GM23338 (cell line): ENCODE measurements around the gene KLHL12. TPM values are rescaled to one million over a fixed set of nuclear protein-coding genes. Genes with fewer than 3 reads are reported as not detected.

Experiments
- ATAC-seq: fragments of 200-7000 bp; cut with Tn5 transposase; 3 replicates; pipeline ENCODE4 v1.9.1; 2020
- DNase-seq: peaks from one replicate; pipeline ENCODE4 v3.0.0-alpha.2; 2015; ENCODE audit warnings: low spot score
- H2AFZ ChIP-seq: fragments of 200-600 bp; sonication (generic); 2 replicates; pipeline ENCODE4 v1.8.0; 2016; ENCODE audit warnings: antibody characterized with exemption, mild to moderate bottlenecking, moderate library complexity
- H3F3A ChIP-seq: fragments of 200-600 bp; sonication (generic); replicated peaks from 2 replicates; pipeline ENCODE4 v1.8.0; 2017; ENCODE audit warnings: antibody characterized with exemption, mixed run types, low read depth
- H3K27ac ChIP-seq: fragments of 200-600 bp; sonication (generic); 2 replicates; pipeline ENCODE4 v1.6.1; 2016; ENCODE audit warnings: low read depth
- H3K27me3 ChIP-seq: fragments of 200-600 bp; sonication (generic); 2 replicates; pipeline ENCODE4 v1.8.0; 2016; ENCODE audit warnings: mild to moderate bottlenecking, mixed run types, moderate library complexity; ENCODE audit not compliant: insufficient read depth
- H3K36me3 ChIP-seq: fragments of 200-600 bp; sonication (generic); 2 replicates; pipeline ENCODE4 v1.8.0; 2016; ENCODE audit warnings: mild to moderate bottlenecking; ENCODE audit not compliant: insufficient read depth
- H3K4me1 ChIP-seq: fragments of 200-600 bp; sonication (generic); 2 replicates; pipeline ENCODE4 v1.8.0; 2016; ENCODE audit warnings: mild to moderate bottlenecking, moderate library complexity; ENCODE audit not compliant: insufficient read depth
- H3K4me2 ChIP-seq: fragments of 200-600 bp; sonication (generic); 2 replicates; pipeline ENCODE4 v1.7.1; 2017; ENCODE audit warnings: mixed run types
- H3K4me3 ChIP-seq: fragments of 200-600 bp; sonication (generic); 2 replicates; pipeline ENCODE4 v1.6.1; 2016; ENCODE audit warnings: mixed run types
- H3K79me2 ChIP-seq: fragments of 200-600 bp; sonication (generic); replicated peaks from 2 replicates; pipeline ENCODE4 v1.8.0; 2017; ENCODE audit warnings: mild to moderate bottlenecking; ENCODE audit not compliant: insufficient read depth
- H3K9me2 ChIP-seq: fragments of 200-600 bp; sonication (generic); 2 replicates; pipeline ENCODE4 v1.8.0; 2017; ENCODE audit not compliant: insufficient read depth
- H4K20me1 ChIP-seq: fragments of 200-600 bp; sonication (generic); replicated peaks from 2 replicates; pipeline ENCODE4 v1.8.0; 2017; ENCODE audit warnings: mild to moderate bottlenecking; ENCODE audit not compliant: insufficient read depth
- H3K27ac Mint-ChIP-seq: 2 replicates; pipeline ENCODE4 v1.8.0; 2020; ENCODE audit warnings: inconsistent platforms, mild to moderate bottlenecking, moderate library complexity, mixed read lengths
- H3K27me3 Mint-ChIP-seq: 3 replicates; pipeline ENCODE4 v1.8.0; 2022; ENCODE audit warnings: low read depth, mild to moderate bottlenecking, moderate library complexity, mixed read lengths, inconsistent platforms; ENCODE audit not compliant: insufficient read depth, poor library complexity
- H3K36me3 Mint-ChIP-seq: 3 replicates; pipeline ENCODE4 v1.8.0; 2021; ENCODE audit warnings: low read depth, mild to moderate bottlenecking, inconsistent platforms, moderate library complexity, mixed read lengths
- H3K4me1 Mint-ChIP-seq: 3 replicates; pipeline ENCODE4 v1.8.0; 2020; ENCODE audit warnings: mild to moderate bottlenecking, inconsistent platforms, mixed read lengths
- H3K4me3 Mint-ChIP-seq: 3 replicates; pipeline ENCODE4 v1.8.0; 2021; ENCODE audit warnings: moderate library complexity, mild to moderate bottlenecking, inconsistent platforms, mixed read lengths
- H3K9me3 Mint-ChIP-seq: 3 replicates; pipeline ENCODE4 v1.8.0; 2020; ENCODE audit warnings: moderate library complexity, mild to moderate bottlenecking, inconsistent platforms, mixed read lengths
- CREB1 ChIP-seq: fragments of 250-450 bp; sonication (Bioruptor Pico); IDR thresholded peaks from 2 replicates; pipeline ENCODE4 v1.5.0; 2020; ENCODE audit warnings: low read depth, mild to moderate bottlenecking, moderate library complexity
- CTCF ChIP-seq, 2 experiments: fragments of 200-600 bp in 1 of 2; sonication (generic) in 1 of 2; conservative IDR thresholded peaks; 2 replicates each; pipeline versions ENCODE4 v1.5.1 to v1.6.1; 2016 to 2017; ENCODE audit warnings: antibody characterized with exemption in 2 of 2, low read depth in 2 of 2, mild to moderate bottlenecking in 2 of 2, moderate library complexity in 1 of 2
- ETS1 ChIP-seq: IDR thresholded peaks from 2 replicates; pipeline ENCODE4 v1.6.1; 2016; ENCODE audit warnings: antibody characterized with exemption
- EZH2 ChIP-seq: fragments of 200-600 bp; sonication (generic); IDR thresholded peaks from one replicate; pipeline ENCODE4 v1.8.0; 2017; ENCODE audit warnings: antibody characterized with exemption, mild to moderate bottlenecking, low read depth; ENCODE audit not compliant: unreplicated experiment
- EZH2phosphoT487 ChIP-seq: fragments of 200-600 bp; sonication (generic); IDR thresholded peaks from one replicate; pipeline ENCODE4 v1.8.1; 2018; ENCODE audit warnings: antibody characterized with exemption; ENCODE audit not compliant: unreplicated experiment
- JUNB ChIP-seq: IDR thresholded peaks from one replicate; pipeline ENCODE4 v1.6.1; 2016; ENCODE audit warnings: antibody characterized with exemption; ENCODE audit not compliant: unreplicated experiment
- NANOG ChIP-seq: IDR thresholded peaks from 2 replicates; pipeline ENCODE4 v1.6.1; 2016; ENCODE audit warnings: antibody characterized with exemption, borderline replicate concordance
- POLR2AphosphoS5 ChIP-seq: IDR thresholded peaks from 2 replicates; pipeline ENCODE4 v1.6.1; 2016; ENCODE audit warnings: antibody characterized with exemption, low read depth
- REST ChIP-seq: IDR thresholded peaks from one replicate; pipeline ENCODE4 v1.6.1; 2018; ENCODE audit warnings: antibody characterized with exemption; ENCODE audit not compliant: unreplicated experiment
- STAT1 ChIP-seq: IDR thresholded peaks from one replicate; pipeline ENCODE4 v1.6.1; 2016; ENCODE audit warnings: antibody characterized with exemption; ENCODE audit not compliant: unreplicated experiment
- ZNF114 ChIP-seq: fragments of 250-450 bp; sonication (Bioruptor Pico); IDR thresholded peaks from 2 replicates; pipeline ENCODE4 v1.5.0; 2020; ENCODE audit warnings: mild to moderate bottlenecking, moderate library complexity
- ZNF331 ChIP-seq: fragments of 250-450 bp; sonication (Bioruptor Pico); IDR thresholded peaks from 2 replicates; pipeline ENCODE4 v1.5.0; 2020; ENCODE audit warnings: low read depth, mild to moderate bottlenecking, moderate library complexity
- ZNF462 ChIP-seq: fragments of 250-450 bp; sonication (Bioruptor Pico); IDR thresholded peaks from 2 replicates; pipeline ENCODE4 v1.5.0; 2020; ENCODE audit warnings: mild to moderate bottlenecking, moderate library complexity
- polyA plus RNA-seq: library from polyadenylated mRNA; unstranded; fragments of >200 nt; fragmentation: Nextera tagmentation; extraction: Ambion mirVana; gene quantifications from 2 replicates; pipeline ENCODE4 v1.2.1, GENCODE V29; 2016
- total RNA-seq: library from RNA; depleted of rRNA; stranded (reverse); fragments of >200 nt; shearing (Covaris generic); gene quantifications from 2 replicates; pipeline ENCODE4 v1.2.3, GENCODE V29; 2014

The KLHL12 gene
- total and polyA plus RNA-seq, 2 experiments from 2014 or later: 14.6 to 27.5 TPM

- H2AFZ ChIP-seq: no peak overlapping the region
- peak; percentile 64 for DNase-seq
These were observed 82.1 kb downstream of the KLHL12 start for GRCh38 chr1:202844935-202845334.

More at GRCh38 chr1:202844935-202845334, 82.1 kb downstream of the KLHL12 start:
- H3K4me3 Mint-ChIP-seq: no peak overlapping the region
- 0 out of 2 replicates have a peak overlapping the region, but pooled peaks have one; percentile 15 for H3K4me2 ChIP-seq
- H3K27me3 ChIP-seq: no peaks in the 10 kb centered on the region
- H3F3A ChIP-seq: 0 out of 2 replicates have a peak, but pooled peaks cover 4% of the 10 kb centered on the region
- peaks cover 9% of the 10 kb centered on the region for H3K27me3 Mint-ChIP-seq
- H3K4me1 Mint-ChIP-seq: peaks cover 8% of the 10 kb centered on the region
- no peaks in the 10 kb centered on the region for H4K20me1 ChIP-seq
- no peak overlapping the region for H3K4me3 ChIP-seq
- peak; percentile 71 for ATAC-seq
- H3K27ac Mint-ChIP-seq: peak overlapping the region; percentile 22; the same call in 1 of the 2 replicates
- TF ChIP-seq CTCF (conservative IDR thresholded peaks at IDR 0.05; ENCODE audit: low read depth in 2 of 2) (no peak), ZNF114 (CRISPR knock-in tag) (no peak), ETS1 (no peak), ZNF462 (CRISPR knock-in tag) (no peak), NANOG (no peak), EZH2phosphoT487 (no peak), REST (no peak), JUNB (no peak), ZNF331 (CRISPR knock-in tag) (no peak), EZH2 (no peak), POLR2AphosphoS5 (no peak), CREB1 (no peak), STAT1 (no peak)
- no peaks in the 10 kb centered on the region for H3K36me3 ChIP-seq
- H3K4me1 ChIP-seq: peaks cover 8% of the 10 kb centered on the region
- H3K9me2 ChIP-seq: no peaks in the 10 kb centered on the region
- no peak overlapping the region for H3K27ac ChIP-seq
- no peaks in the 10 kb centered on the region for H3K9me3 Mint-ChIP-seq
- peaks cover 4% of the 10 kb centered on the region; the same call in 2 of the 3 replicates for H3K36me3 Mint-ChIP-seq
- no peaks in the 10 kb centered on the region for H3K79me2 ChIP-seq
